Activated CD4-positive, alpha-beta T cell treated with anti-CD3 and anti-CD28 coated beads, Interleukin-10, Interleukin-2, amounts not matched to agents 100 ng/mL and 50 ng/mL, durations not matched to agents 16 hours and 8 hours (primary cell): ENCODE results near the gene SBK1.
"Not testable (repeated sequence)": the region's sequence is repeated elsewhere in the genome, so short reads cannot be mapped to it uniquely, and the experiment has no call there.

Experiments
- DNase-seq: peaks from one replicate; pipeline ENCODE4 v3.0.0-alpha.2; 2020

SBK1 gene

DNA sequence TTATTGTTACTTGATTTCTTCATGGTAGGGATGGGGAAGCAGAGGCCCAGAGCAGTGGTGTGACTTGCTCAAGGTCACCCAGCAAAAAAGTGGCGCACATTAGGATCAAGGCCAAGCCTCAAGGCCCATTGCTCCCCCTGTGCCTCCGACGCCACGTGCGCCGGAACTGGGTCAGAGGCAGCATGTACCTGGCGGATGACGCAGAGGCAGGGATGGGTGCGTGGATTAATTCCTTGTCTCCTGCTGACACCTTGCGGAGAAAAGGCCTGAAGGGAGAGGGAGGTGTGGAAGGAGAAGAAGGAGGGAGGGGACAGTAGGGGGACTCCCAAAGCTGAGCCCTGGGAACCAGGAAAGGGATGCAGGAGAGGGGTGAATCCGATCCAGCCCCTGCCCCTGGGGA is 18.5 kb downstream of the SBK1 start:
- no peak for DNase-seq

DNA sequence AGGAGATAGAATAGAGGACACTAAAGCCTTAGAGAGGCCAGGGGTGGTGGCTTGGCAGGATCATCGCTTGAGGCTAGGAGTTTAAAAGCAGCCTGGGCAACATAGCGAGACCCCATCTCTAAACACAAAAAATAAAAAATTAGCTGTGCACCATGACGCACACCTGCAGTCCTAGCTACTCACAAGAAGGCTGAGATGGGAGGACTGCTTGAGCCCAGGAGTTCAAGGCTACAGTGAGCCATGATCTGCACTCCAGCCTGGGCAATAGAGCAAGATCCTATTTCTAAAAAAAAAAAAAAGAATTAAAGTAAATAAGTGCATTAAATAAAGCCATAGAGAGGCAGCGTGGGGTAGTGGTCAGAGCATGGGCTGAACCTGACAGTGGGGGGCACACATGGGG is 19.1 kb downstream of the SBK1 start:
- no peak for DNase-seq

DNA sequence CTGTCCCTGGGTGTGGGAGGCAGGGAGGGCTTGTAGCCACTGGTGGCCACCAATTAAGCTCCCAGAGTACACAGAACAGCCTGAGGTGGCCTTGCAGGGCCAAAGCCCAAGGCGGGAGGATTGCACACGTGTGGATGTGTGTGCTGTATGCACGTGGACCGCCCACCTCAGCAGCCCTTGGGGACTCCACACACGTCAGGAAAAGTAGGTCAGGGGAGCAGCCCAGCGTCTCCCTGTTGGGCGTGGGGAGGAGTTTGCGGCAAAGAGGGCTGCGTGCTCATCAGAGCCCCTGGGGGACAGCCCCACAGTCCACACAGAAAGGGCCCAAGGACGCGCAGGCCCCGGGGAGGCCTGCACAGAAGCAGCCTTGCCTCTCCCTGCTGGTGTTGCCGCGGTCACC is 19.6 kb downstream of the SBK1 start:
- DNase-seq = no peak

DNA sequence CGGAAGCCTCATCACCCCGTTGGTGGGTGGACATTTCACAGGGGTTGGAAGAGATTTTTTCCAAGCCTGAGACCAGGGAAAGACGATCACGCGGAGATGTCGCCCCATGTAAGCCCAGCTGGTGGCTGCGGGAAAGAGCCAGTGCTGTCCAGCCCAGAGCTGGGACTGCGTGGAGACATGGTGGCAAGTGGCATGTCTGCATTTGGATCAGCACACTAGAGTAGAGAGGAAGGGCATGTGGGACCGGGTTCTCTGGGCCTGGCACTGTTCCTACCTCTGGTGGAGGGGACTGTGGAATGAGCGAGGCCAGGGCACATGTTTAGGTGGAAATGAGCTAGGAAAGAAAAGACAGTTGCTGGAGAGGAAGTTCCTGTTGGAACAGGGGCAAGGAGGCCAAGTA is 20.0 kb downstream of the SBK1 start:
- DNase-seq = no peak

DNA sequence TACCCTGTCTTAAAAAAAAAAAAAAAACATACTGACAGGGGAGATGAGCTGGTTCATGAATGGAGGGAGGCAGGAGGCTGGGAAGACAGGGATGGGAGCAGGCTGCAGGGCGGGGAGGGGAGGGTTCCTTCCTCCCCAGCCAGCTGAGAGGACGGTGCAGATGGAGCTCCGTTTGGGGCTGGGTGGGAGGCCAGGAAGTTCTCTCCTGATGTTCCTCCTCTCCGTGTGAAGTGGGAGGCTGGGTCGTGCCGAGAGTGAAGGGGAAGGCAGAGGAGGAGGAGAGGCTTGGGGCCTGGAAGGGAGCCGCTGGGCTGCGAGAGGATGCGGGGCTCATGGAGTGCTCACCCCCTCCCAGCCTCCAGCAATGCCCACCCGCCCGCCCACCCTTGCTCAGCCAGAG is 21.3 kb downstream of the SBK1 start:
- DNase-seq = no peak

DNA sequence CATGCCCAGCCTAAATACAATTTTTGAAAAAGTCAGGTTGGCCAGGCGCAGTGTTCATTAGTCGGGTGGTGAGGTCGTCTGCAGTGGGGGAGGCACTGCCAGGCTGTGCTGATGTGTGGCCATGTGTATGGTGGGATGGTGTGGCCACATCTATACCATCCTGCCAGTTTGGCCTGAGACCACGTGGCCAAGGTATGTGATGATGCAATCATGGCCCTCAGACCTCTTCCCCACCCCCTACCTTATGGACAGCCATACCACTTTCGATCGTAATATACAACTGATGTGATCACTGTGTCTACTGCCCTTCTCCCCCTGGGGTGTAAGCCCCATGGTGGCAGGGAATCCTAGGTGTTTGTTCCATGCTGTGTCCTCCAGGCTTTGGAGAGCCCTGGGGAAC is 23.7 kb downstream of the SBK1 start:
- no peak for DNase-seq

DNA sequence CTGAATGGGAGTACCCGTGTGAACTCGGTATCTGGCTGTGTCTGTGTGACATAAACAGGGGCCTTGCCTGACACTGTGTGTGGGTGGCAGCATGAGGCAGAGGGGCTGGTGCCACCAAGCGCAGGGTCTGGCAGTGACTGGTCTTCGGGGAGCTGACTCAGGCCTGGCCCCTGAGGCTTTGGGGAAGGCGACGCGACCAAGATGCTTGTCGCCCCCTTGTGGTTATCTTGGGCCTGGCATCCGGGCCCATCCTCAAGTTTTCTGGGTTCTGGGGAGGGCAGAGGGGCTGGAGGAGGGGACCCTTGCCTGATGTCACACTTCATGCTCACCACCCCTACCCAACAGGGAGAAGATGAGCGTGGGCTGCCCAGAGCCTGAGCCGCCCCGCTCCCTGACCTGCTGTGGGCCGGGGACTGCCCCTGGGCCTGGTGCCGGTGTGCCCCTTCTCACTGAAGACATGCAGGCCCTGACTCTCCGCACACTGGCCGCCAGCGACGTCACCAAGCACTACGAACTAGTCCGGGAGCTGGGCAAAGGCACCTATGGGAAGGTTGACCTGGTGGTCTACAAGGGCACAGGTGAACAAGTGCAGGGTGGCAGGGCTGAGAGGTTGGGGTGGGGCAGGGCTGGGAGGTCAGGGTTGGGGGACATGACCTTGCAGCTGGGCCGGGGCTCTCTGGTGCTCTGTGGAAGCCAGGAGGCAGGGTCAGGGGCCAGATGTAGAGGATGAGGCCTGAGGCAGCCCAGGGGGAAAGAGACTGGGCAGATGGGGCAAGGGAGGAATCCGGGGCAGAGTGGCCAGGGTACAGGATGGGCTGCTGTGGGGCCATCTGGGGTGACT is 24.9 kb downstream of the SBK1 start:
- DNase-seq = peak; percentile 72

DNA sequence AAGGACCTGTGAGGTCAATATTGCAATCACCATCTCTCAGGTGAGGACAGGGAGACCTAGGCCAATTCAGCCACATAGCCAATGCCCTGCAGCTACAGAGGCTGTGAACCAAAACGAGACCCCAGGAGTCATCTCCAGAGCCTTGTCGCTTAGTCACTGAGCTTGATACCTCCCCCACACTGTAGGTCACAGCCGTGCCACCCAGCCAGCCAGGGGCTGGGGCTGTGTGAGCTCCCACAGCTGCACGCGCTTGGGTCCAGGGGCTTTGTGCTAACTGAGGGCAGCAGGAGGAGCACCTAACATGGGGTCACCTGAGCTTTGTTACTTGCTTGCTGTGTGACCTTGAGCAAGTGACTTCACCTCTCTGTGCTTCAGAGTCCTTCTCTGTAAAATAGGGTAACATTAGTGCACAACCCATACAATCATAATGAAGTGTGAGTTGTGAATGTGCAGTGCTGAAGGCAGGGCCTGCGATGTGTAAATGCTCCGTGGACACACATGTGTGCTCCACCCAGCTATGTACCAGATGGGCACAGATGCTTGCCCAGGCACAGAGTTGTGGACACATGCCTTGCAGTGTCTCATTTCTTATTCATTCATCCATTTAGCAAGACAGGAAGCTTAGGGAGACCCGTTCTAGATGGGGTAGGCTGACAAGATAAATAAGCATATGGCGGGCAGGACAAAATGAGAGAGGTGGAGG is 25.9 kb downstream of the SBK1 start:
- no peak for DNase-seq

DNA sequence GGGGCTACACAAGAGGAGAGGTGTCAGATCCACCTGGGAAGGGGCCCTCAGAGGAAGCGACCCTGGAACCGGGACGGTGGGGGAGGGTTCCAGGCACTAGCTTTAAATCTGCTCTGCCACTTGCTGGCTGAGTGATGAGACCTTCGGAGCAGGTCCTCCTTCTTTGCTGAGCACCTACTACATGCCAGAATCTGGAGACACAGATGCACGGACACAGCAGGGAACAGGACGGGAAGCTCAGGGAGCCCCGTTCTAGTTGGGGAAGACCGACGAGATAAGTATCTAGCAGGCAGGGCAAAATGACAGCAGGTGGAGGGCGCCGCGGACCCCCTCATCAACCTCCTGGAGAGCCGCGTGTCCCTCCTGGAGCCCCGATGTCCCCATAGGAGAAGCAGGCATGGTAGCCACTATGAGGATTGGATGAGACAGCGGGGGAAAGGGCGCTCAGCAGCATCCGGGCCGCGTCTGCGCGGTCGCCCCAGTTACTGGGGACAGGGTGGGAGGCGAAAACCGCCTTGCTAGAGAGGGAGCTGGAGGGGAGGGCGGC is 27.2 kb downstream of the SBK1 start:
- no peak for DNase-seq

DNA sequence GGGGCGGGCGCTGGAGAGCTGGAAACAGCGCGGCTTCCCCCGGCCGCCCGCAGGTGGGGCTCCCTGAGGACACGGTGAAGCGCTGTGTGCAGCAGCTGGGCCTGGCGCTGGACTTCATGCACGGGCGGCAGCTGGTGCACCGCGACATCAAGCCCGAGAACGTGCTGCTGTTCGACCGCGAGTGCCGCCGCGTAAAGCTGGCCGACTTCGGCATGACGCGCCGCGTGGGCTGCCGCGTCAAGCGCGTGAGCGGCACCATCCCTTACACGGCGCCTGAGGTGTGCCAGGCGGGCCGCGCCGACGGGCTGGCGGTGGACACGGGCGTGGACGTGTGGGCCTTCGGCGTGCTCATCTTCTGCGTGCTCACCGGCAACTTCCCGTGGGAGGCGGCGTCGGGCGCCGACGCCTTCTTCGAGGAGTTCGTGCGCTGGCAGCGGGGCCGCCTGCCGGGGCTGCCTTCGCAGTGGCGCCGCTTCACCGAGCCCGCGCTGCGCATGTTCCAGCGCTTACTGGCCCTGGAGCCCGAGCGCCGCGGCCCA is 27.8 kb downstream of the SBK1 start:
- DNase-seq = no peak

DNA sequence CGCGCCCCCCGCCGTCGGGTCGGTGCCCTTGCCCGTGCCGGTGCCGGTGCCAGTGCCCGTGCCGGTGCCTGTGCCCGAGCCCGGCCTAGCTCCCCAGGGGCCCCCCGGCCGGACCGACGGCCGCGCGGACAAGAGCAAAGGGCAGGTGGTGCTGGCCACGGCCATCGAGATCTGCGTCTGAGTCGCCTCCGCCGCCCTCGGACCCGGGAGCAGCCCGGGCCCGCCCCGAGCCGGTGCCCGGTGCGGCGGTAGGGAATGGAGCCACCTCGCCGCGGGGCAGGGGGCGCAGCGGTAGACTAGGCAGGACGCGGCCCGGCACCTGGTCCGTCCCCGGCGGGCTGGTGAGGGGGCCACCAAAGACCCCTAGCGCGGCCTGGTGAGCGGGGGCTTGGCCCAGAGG is 28.4 kb downstream of the SBK1 start:
- no peak for DNase-seq

DNA sequence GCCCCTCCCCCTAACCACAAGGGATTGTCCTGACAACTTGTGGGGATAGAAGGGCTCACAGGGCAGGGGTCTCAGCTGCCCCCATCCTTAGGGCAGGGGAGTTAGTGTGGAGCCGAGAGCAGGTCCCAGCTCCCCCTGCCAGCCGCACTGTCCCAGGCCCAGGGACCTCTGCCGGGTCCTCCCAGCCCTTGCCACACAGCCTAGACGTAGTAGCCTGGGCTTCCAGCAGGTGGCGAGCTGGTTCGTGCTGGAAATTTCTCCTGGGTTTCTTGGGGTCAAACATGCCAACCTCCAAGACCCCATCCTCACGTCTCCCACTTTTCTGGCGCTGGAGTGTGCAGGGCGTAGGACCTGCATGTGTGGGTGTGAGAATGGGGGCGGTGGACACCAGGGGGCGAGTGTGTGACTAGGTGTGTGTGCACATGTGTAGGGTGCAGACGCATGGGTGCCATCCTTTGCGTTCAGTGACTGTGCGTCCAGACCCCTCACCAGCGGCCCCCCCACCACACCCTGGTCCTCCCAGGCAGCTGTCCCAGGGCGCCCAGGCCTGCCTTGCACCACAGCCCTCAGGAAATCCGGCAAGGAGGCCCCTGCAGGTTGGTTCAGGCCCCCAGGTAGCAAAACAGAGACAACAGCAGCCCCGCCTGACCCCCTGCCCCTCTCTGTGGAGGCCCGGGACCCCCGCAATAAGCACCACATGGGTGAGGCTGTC is 29.5 kb downstream of the SBK1 start:
- peak; percentile 40 for DNase-seq

DNA sequence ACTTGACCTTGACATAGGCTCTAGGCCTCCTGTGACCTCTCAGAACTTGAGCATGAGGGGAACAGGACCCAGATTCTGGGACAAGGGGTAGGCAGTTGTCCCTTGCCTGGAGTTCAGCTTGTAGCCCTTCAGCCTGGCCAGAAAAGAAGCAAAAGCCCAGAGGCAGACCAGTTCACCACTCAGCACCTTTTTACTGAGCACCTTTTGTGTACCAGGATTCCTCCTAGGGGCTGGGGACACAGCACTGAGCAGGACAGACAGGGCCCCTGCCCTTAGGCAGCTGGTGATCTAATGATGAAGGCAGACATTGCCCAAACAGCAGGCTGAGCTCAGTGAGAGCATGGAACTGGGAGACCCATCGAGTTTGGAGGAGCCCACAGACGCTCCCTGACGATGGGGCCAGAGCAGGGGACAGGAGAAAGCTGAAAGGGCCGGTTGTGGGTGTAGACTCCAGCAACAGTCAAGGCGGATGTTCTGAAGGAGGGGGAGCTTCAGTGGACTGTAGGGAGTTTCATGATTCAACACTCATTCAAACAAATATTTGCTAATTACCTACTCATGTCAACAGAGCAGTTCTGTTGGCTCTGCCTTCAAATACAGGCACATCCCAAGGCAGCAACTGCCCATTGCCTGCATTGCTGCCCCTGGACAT is 32.0 kb downstream of the SBK1 start:
- DNase-seq = no peak

DNA sequence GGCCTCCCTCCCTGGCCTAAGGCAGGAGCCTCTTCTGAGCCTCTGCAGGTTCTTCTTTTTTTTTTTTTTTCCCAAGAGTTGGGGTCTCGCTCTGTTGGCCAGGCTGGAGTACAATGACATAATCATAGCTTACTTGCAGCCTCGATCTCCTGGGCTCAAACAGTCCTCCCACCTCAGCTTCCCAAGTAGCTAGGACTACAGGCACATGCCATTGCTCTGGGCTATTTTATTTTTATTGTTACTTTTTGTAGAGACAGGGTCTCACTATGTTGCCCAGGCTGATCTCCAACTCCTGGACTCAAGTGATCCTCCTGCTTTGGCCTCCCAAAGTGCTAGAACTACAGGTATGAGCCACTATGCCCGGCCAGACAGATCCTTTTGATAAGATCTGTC is 32.6 kb downstream of the SBK1 start:
- DNase-seq = no peak

DNA sequence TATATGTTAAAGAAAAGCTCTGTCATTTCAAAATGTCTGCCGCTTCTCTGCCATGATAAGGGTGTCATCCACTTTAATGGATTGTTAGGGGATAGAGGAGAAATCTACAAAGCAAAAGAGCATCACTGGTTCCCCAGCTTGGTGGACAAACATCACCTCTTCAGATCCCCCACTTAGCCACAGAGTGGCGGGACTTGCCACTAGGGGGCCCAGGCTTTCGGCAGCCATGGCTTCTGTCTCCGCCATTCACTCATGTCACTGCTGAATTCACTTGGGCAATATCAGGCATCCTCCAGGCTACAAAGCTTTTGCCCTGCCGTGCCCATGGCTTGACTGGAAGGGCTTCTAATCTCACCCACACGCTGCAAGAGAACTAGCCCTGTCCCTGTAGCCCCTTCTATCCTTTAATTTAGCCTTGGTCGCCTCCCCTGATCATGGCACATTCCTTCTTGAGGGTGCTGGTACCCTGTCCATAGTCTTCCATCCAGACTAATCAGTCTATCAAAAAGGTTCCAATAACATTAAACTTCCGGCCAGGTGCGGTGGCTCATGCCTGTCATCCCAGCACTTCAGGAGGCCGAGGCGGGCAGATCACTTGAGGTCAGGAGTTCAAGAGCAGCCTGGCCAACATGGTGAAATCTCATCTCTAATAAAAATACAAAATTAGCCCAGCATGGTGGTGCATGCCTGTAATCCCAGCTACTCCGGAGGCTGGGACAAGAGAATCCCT is 34.7 kb downstream of the SBK1 start:
- DNase-seq = peak; percentile 69

DNA sequence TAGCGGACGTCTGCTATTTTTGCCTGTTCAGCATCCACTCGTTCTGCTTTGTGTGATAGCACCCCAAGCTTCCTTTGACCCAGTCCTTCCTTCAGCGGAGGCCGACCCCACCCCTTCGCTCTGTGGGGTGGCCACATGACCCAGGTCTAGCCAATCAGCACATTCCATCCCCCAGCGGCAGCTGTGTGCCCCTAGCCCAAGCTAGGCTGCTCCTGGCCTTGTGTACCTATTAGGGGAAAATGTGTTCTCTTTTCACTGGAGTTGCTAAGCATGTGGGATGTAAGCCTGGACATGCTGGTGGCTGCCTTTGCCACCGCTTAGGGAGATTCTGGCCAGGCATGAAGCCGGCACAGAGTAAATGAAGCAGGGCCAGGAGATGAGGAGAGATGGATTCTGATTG is 37.9 kb downstream of the SBK1 start:
- DNase-seq = not testable (repeated sequence)

DNA sequence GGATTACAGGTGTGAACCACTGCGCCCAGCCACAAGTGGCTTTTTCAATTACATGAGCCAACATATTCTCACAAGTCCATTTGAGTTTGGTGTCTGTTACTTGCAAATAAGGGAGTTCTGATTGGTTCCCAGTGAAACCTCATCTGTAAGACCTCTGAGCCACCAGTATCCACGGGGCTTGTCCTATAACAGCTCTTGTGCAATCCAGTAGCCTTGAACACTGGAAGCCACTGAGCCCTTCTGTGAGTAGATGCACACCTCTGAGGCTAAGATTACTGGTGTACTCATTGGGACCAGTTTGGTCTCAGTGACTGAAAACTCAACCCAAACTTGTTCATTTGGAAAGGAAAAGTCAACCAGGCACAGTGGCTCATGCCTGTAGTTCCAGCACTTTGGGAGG is 38.7 kb downstream of the SBK1 start:
- DNase-seq = not testable (repeated sequence)

DNA sequence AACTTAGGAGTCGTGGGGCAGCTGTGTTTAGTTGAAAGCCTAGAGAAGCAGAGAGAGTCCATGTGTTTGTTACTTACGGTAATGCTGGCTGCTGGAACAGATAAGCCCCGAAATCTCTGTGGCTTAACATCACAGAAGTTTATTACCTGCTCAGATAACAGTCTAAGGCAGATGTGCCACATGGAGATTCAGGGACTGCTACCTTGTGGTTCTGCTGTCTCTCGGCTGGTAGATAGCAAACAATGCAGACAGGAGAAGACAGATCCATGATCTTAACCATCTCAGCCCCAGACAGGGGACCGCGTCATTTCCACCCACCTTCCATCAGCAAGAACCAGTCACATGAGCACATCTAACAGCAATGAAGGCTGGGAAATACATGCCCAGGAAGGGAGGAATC is 40.3 kb downstream of the SBK1 start:
- DNase-seq = not testable (repeated sequence)

DNA sequence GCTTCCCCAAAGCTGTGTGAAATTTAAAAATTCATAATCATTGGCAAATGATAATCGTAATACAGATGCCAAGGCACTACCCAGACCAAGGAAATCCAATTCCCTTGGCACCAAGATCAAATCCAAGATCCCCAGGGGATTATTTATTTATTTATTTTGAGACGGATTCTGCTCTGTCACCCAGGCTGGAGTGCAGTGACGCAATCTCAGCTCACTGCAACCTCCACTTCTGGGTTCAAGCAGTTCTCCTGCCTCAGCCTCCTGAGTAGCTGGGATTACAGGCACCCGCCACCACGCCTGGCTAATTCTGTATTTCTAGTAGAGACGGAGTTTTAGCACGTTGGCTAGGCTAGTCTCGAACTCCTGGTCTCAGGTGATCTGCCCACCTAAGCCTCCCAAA is 43.4 kb downstream of the SBK1 start:
- not testable (repeated sequence) for DNase-seq

DNA sequence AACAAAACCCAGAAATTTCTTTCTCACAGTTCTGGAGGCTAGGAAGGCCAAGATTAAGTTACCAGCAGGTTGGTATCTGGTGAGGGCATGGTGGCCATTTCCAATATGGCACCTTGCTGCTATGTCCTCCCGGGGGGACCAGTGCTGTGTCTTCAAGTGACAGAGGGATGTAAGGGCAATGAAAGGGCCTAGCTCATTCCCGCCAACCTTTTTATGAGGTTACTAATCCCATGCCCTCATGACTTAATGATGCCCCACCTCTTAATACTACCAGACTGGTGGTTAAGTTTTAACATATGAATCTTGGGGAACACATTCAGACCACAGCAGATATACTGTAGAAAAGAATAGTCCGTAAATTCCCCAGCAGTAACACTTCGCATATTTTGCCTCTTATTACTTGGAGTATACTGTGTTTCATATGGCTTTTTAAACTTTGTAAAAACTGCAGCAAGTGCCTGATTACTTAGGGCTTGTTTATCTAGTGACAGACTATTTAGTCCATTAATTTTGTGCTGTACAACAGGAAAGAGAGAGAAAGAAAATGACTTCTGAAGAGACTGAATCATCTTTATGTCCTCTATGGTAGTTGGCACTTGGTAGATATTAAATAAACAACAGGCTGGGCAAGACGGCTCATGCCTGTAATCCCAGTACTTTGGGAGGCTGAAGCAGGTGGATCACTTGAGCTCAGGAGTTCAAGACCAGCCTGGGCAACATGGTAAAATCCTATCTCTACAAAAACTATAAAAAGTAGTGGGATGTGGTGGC is 44.8 kb downstream of the SBK1 start:
- DNase-seq = not testable (repeated sequence)

DNA sequence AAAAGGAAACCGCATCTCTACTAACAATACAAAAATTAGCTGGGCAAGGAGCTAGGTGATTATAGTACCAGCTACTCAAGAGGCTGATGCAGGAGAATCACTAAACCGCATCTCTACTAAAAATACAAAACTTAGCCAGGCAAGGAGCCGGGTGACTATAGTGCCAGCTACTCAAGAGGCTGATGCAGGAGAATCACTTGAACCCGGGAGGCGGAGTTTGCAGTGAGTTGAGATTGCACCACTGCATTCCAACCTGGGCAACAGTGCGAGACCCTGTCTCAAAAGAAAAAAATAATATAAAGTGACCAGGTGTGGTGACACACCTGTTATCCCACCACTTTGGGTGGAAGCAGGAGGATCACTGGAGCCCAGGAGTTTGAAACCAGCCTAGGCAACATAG is 45.9 kb downstream of the SBK1 start:
- not testable (repeated sequence) for DNase-seq
